Measurements from ENCODE around the gene FOXD4L5.
"Not testable (repeated sequence)": the region's sequence is repeated elsewhere in the genome, so short reads cannot be mapped to it uniquely, and the experiment has no call there.

Gene FOXD4L5

DNA sequence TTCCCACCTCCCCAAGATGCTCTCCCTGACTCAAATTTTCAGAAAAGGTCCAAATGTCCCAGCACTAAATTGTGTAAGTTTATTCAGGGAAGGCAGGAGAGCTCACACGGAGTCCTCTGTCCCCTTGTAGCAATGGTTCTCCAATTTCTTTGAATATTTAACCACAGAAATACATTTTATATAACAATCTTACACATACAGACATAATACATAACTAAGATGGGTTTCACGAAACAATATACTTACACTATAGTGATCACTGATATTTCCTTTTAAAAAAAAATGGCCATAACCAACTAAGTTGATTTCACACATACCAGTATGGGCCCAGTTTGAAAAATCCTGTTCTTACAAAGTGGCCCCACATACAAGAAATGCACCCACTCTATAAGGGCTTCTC, at the start of gene FOXD4L5:
TSS of gene FOXD4L5 (minus strand) at position 101 of the 400 bp plus-strand sequence. CDS start 832 bp downstream, outside the sequence.
- DNase-seq: not testable (repeated sequence)

DNA sequence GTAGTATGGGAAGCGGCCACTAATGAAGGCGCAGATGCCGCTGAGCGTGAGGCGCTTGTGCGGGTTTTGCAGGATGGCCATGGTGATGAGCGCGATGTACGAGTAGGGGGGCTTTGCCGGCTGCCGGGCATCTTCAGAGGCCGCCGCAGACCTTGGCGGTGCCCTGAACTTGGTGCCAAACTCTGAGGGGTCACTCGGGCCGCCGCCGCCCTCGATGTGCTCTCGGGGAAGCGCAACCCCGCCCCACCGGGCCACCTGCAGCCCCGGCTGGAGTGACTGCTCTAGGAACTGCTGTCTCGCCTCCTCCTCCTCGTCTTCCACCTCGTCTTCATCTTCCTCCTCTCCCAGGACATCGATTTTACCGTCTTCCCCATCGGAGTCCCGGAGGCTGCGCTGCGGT, 1.1 kb downstream of the FOXD4L5 start:
- not testable (repeated sequence) for DNase-seq

DNA sequence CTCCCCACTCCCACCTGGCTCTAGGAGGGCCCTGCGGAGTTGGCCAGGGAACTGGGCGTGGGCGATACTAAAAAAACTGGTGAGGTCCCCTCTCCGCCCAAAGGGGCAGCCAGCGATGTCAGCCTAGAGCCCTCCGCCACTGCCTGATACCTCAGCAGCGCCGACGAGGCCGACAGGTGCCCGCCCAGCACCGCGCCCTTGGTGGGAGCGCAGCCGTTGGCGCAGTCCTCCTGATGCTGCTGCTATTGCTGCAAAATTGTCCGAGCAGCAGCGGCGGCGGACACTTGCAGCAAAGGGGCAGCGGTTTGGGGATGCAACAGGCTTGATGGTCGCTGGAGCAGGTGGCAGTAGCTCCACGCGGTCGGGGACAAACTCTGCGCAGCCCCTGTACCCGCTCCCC, 2.0 kb downstream of the FOXD4L5 start:
- DNase-seq: not testable (repeated sequence)
